SK-N-MC (cell line): ENCODE data around the gene ZNF211.

Source experiments
- EZH2 ChIP-seq: fragments of 200-600 bp; sonication (generic); IDR thresholded peaks from one replicate; pipeline ENCODE4 v1.6.1; 2017; ENCODE audit warnings: antibody characterized with exemption
- FOXP2 ChIP-seq: optimal IDR thresholded peaks from 2 replicates; pipeline ENCODE3; 2011; ENCODE audit warnings: mild to moderate bottlenecking, moderate library complexity; ENCODE audit not compliant: insufficient read depth; ENCODE audit errors: extremely low read length, control extremely low read depth
- POLR2AphosphoS5 ChIP-seq: IDR thresholded peaks from 2 replicates; pipeline ENCODE4 v1.6.1; 2012; ENCODE audit warnings: mild to moderate bottlenecking, low read depth, low read length, borderline replicate concordance

DNA sequence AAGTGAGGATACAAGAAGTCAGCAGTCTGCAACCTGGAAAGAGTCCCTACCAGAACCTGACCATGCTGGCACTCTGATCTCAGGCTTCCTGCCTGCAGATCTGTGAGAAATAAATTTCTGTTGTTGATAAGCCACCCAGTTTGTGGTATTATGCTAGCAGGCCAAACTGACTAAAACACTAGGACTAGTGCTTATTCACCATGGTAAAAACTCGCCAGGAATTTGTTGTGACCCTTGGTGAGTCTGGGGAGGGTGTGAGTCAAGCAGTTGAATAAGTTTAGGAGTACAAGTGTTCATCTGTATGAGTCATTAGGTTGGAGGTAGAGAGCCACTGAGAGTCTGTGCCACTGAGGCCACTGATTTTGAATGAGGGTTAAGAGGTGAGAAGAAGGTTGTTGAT lies 45.4 kb upstream of the ZNF211 start:
- no peak for TF ChIP-seq EZH2
- no peak for TF ChIP-seq POLR2AphosphoS5
- TF ChIP-seq FOXP2, result no peak
